HUES64 (cell line): ENCODE data around the gene ROR1.
A peak's percentile ranks its signal among the peaks of the same experiment; 100 is the strongest.

Experiments used
- H3K27ac ChIP-seq: 2 replicates; pipeline ENCODE4 v1.7.0; 2013; ENCODE audit warnings: low read depth, low read length, inconsistent platforms
- H3K27me3 ChIP-seq: 2 replicates; pipeline ENCODE4 v1.6.1; 2013; ENCODE audit warnings: mild to moderate bottlenecking, low read length; ENCODE audit not compliant: insufficient read depth
- H3K36me3 ChIP-seq: 2 replicates; pipeline ENCODE4 v1.6.1; 2013; ENCODE audit warnings: mild to moderate bottlenecking, low read length; ENCODE audit not compliant: insufficient read depth
- H3K4me1 ChIP-seq: 2 replicates; pipeline ENCODE4 v1.6.1; 2013; ENCODE audit warnings: mild to moderate bottlenecking, low read length, moderate library complexity; ENCODE audit not compliant: insufficient read depth
- H3K4me3 ChIP-seq: 2 replicates; pipeline ENCODE4 v1.5.1; 2013; ENCODE audit warnings: mild to moderate bottlenecking, low read length, moderate library complexity
- H3K9ac ChIP-seq: 2 replicates; pipeline ENCODE4 v1.6.1; 2013; ENCODE audit warnings: mild to moderate bottlenecking, low read depth, low read length
- H3K9me3 ChIP-seq: 2 replicates; pipeline ENCODE4 v1.6.1; 2013; ENCODE audit warnings: low read depth, low read length; ENCODE audit not compliant: insufficient read depth
- WGBS: fragments of 150-250, 120-280 bp; methylation state at CpG from one replicate; pipeline ENCODE4 v1.1.7; 2013; ENCODE audit warnings: missing lambda C conversion rate; 5-methylcytosine and 5-hydroxymethylcytosine counted together

The ROR1 gene

DNA sequence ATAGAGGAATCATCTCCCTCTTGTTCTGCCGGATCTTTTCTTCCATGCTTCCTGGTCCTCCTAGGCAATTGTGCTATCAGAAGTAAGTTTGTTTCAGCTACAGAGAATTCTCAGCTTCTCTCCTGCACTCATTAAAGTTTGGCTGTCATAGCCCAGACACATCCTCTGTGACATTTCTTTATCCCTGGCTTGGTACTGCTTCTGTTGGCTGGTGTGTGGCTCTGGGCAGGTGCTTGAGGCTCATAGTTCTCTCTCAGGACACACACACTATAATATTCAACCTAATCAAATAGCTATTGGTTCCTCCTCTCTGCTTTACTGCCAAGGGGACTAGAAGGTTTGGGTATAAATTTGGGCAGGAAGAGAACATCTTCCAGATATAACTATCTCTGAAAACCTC, 172.1 kb downstream of the ROR1 start:
- 94% methylated on average over 1 of the region's 1 CpG for WGBS
- no peak overlapping the region for H3K27ac ChIP-seq
- H3K9me3 ChIP-seq: no peaks in the 10 kb centered on the region
- no peak overlapping the region for H3K9ac ChIP-seq
- peaks cover 39% of the 10 kb centered on the region for H3K4me1 ChIP-seq
- H3K36me3 ChIP-seq: no peaks in the 10 kb centered on the region
- H3K4me3 ChIP-seq: no peak overlapping the region
- no peaks in the 10 kb centered on the region for H3K27me3 ChIP-seq

DNA sequence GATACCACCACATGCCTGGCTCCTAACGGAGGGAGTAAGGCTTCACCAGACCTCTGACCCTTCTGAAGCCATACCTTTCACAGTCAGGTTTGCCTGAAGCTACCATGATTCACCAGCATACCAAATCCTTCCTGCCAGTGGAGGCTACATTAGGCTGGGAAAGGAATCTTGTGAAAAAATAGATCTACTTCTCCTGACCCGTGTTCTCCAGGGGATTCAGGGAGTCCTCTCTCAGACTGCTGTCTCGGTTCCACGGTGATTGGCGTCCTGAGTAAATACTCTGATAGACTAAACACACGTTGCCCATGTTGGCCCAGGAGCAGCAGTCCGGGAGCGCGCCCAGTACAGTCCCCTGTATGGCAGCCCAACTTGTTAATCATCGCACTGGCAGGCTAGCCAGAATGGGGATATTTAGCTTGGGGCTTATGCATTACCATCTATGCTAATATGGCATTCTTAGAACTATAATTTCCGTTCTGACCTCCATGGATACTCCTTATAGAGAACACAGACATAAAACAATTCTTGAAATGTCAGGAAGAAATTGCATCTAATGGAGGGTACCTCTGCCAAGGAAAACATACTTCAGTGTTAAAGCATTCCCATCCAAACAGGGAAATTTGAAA, 173.2 kb downstream of the ROR1 start:
- no peaks in the 10 kb centered on the region for H3K9me3 ChIP-seq
- 93% methylated on average over 11 of the region's 11 CpGs for WGBS
- H3K36me3 ChIP-seq: no peaks in the 10 kb centered on the region
- no peak overlapping the region for H3K4me3 ChIP-seq
- H3K27ac ChIP-seq: no peak overlapping the region
- no peak overlapping the region for H3K9ac ChIP-seq
- peaks cover 43% of the 10 kb centered on the region for H3K4me1 ChIP-seq
- no peaks in the 10 kb centered on the region for H3K27me3 ChIP-seq

DNA sequence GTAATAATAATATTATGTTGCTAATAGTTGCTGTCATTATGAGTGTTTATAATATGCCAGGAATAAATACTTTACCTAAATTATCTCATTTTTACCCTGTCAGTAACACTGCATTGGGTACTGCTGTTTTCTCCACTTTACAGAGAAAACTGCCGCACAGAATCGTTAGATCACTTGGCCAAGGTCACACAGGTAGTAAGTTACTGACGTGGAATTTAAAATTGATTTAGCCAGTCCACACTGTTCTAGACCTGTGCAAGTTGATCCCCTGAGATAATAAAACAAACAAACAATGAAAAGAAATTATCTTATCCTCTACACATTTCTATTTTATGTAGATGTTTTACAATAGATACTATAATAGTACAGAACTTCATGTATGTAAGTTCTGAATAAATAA, 174.1 kb downstream of the ROR1 start:
- WGBS: 92% methylated on average over 3 of the region's 3 CpGs
- no peaks in the 10 kb centered on the region for H3K9me3 ChIP-seq
- no peak overlapping the region for H3K27ac ChIP-seq
- no peak overlapping the region for H3K9ac ChIP-seq
- no peaks in the 10 kb centered on the region for H3K36me3 ChIP-seq
- H3K27me3 ChIP-seq: no peaks in the 10 kb centered on the region
- H3K4me3 ChIP-seq: no peak overlapping the region
- H3K4me1 ChIP-seq: peaks cover 43% of the 10 kb centered on the region

DNA sequence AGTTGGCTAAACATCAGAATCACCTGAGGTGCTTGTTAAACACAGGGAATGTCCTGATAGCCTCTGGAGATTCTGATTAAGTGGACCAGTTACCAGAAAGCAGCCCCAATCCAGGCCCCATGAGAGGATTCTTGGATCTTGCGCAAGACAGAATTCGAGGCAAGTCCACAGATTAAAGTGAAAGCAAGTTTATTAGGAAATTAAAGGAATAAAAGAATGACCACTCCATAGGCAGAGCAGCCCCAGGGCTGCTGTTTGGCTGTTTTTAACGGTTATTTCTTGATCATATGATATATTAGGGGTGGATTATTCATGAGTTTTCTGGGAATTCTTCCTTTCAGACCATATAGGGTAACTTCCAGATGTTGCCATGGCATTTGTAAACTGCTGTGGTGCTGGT, 176.2 kb downstream of the ROR1 start:
- Histone ChIP-seq H3K9ac (no peak overlapping the region), H3K4me3 (no peak overlapping the region), H3K27ac (0 out of 2 replicates have a peak overlapping the region, but pooled peaks have one; percentile 1), H3K4me1 (peaks cover 26% of the 10 kb centered on the region), H3K9me3 (peaks cover 15% of the 10 kb centered on the region; the same call in 1 of the 2 replicates), H3K27me3 (no peaks in the 10 kb centered on the region), H3K36me3 (no peaks in the 10 kb centered on the region)
- 91% methylated on average over 3 of the region's 3 CpGs for WGBS

DNA sequence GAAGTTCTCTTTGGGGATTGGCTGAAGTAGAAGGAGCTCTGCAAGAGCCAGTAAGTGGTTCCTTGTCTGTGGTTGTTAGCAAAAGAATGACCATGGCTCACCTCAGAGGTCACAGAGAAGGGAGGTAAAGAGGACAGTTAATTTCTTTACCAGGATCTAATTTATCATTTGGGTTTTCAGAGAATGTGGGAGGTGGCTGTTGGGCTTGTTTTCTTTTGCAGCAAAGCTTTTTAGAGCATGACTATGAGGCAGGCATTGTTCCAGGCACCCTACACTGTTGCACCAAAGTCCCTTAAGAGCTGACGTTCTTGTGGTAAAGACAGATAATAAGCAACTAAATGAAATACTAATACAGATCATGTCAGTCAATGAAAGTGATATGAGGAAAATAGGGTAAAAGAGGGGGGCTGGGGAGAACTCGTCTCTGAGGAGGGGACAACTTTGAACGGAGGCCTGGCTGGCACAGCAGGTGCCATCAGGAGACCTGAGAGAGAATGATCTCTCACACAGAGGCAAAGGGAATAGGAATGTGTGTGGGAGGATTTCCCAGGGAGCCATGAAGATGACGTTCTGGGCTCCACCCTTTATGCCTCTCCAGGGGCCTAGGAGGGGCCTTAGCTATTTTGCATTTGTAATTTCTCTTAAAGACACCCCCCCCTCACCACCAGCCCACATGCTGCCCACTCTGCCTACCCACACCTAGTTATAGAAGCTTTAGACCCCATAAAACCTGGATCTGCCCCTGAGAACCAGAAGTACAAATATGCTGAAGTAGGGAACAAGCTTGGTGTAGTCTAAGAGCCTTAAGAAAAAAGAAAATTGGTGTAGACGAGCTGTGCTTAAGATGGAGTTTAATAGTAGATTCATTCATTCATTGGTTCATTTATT, 177.5 kb downstream of the ROR1 start:
- Histone ChIP-seq H3K27me3 (no peaks in the 10 kb centered on the region), H3K9ac (no peak overlapping the region), H3K4me3 (no peak overlapping the region; the same call in 1 of the 2 replicates), H3K9me3 (peaks cover 15% of the 10 kb centered on the region; the same call in 1 of the 2 replicates), H3K36me3 (no peaks in the 10 kb centered on the region), H3K27ac (peak overlapping the region; percentile 75), H3K4me1 (peaks cover 26% of the 10 kb centered on the region)
- 53% methylated on average over 5 of the region's 5 CpGs for WGBS

DNA sequence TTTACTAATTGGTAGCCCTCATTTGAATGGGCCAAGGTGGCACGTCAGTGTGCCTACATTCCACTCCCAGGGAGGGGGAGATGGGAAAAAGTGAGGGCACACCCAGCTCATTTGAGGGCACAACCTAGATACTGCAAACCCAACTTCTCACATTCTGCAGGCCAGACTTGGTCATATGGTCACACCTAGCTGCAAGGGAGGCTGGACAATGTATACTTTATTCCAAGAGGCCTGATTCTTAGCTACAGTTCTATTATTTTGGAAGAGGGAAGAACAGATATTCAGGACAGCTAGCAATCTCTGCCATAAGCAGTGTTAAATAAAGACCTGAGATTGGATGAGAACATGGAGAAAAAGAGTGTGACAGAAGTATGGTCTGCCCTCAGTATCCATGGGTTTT, 180.4 kb downstream of the ROR1 start:
- no peak overlapping the region for H3K27ac ChIP-seq
- no peak overlapping the region for H3K9ac ChIP-seq
- no peaks in the 10 kb centered on the region for H3K36me3 ChIP-seq
- H3K4me3 ChIP-seq: no peak overlapping the region
- no peaks in the 10 kb centered on the region for H3K27me3 ChIP-seq
- 89% methylated on average over 1 of the region's 1 CpG for WGBS
- H3K9me3 ChIP-seq: peaks cover 15% of the 10 kb centered on the region; the same call in 1 of the 2 replicates
- peaks cover 22% of the 10 kb centered on the region for H3K4me1 ChIP-seq

DNA sequence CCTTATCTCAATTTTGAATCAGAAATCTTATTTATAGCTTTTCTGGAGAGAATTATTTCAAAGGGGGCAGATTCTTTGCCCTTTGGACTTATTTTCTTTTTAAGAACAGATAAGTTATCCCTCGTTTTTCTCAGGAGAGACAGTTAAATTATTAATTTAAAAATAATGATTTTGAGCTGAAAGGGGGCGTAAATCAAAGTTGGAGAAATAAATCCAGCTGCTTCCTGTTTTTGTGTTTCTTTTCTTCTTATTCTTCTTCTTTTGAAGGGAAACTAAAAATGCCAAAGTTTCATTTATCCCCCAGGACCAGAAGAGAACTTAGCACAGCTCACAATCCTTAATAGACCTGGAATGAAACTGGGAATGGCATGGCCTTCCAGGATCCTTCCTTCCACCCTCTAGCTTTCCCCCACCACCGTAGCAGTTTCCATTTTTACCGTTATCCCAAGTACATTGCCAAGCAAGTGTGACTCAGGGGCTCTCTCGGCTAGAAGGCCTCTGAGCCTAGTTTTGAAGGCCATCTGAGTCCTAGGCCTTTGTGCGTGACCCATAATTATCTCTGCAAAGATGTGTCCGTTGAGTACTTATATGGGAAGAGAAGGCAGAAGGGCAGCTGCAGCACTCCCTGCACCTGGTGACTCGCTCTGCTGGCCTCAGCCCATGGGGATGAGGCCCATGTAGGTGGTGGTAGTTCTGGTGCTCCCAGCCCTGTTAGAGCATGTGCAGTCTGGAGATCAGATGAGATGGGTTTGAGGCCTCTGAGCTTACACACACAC, 181.7 kb downstream of the ROR1 start:
- 91% methylated on average over 6 of the region's 8 CpGs for WGBS
- Histone ChIP-seq H3K4me3 (no peak overlapping the region), H3K36me3 (no peaks in the 10 kb centered on the region), H3K27me3 (no peaks in the 10 kb centered on the region), H3K9me3 (peaks cover 15% of the 10 kb centered on the region; the same call in 1 of the 2 replicates), H3K4me1 (peaks cover 11% of the 10 kb centered on the region; the same call in 1 of the 2 replicates), H3K27ac (no peak overlapping the region), H3K9ac (no peak overlapping the region)

DNA sequence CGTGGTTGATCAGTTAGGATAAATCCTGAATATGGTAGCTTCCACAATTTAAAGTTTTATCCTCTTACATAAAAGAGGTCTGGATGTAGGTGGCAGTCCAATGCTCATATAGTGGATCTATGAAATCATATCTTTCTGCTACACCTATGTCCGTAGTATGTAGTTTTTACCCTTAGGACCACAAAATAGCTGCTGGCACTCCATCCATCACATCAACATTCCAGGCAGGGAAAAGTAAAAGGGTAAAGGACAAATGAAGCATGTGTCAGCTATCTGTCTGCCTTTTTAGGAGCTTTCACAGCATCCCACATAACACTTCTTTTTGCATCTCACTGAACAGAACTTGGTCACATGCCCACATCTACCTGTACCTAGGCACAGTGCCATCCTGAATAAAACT, 184.7 kb downstream of the ROR1 start:
- WGBS: 89% methylated on average over 2 of the region's 2 CpGs
- H3K4me1 ChIP-seq: peaks cover 3% of the 10 kb centered on the region; the same call in 1 of the 2 replicates
- no peaks in the 10 kb centered on the region for H3K36me3 ChIP-seq
- H3K9me3 ChIP-seq: peaks cover 11% of the 10 kb centered on the region; the same call in 1 of the 2 replicates
- no peaks in the 10 kb centered on the region for H3K27me3 ChIP-seq
- no peak overlapping the region for H3K27ac ChIP-seq
- H3K4me3 ChIP-seq: no peak overlapping the region
- no peak overlapping the region for H3K9ac ChIP-seq

DNA sequence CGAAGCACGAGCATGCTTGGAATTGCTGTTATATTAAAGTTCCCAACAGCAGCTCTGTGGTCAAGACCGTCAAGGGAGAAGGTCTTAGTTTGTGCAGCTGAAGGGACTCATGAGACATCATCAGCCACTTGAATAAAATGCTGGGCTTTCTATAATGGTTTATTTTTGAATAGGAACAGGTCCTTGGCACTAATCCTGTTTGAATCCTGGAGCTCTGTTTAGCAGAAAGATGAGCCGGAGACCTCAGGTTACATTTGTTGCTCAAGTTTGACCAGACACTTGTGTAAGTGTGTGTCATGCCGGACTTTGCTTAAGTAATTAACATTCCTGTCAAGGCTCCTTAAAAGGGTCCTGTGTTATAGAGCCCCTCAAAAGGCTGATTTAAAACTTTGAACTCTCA, 186.5 kb downstream of the ROR1 start:
- no peaks in the 10 kb centered on the region for H3K36me3 ChIP-seq
- no peak overlapping the region for H3K9ac ChIP-seq
- WGBS: 90% methylated on average over 5 of the region's 5 CpGs
- no peaks in the 10 kb centered on the region for H3K27me3 ChIP-seq
- H3K4me3 ChIP-seq: no peak overlapping the region
- no peak overlapping the region for H3K27ac ChIP-seq
- H3K9me3 ChIP-seq: no peaks in the 10 kb centered on the region
- peaks cover 3% of the 10 kb centered on the region; the same call in 1 of the 2 replicates for H3K4me1 ChIP-seq

DNA sequence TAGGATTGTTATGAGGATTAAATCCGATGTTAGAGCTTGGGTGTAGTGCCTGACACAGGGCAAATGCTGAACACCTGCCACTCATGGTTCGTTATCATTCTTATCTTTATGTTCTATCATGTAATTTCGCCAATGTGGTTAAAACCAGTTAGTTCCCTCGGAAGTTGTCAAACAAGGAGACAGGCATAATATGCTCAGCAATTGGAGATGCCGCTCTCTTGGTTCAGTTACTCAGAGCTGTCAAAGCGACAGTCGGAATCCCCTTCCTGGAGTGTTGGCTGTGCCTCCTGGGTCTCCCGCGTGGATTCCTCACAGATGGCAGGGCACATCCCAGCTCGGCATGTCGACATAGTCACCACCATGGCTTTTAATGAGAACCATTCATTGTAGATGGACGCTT, 192.2 kb downstream of the ROR1 start:
- H3K4me3 ChIP-seq: no peak overlapping the region
- WGBS: 90% methylated on average over 12 of the region's 12 CpGs
- no peak overlapping the region for H3K27ac ChIP-seq
- no peaks in the 10 kb centered on the region for H3K9me3 ChIP-seq
- H3K36me3 ChIP-seq: no peaks in the 10 kb centered on the region
- H3K27me3 ChIP-seq: no peaks in the 10 kb centered on the region
- H3K9ac ChIP-seq: no peak overlapping the region
- peaks cover 13% of the 10 kb centered on the region; the same call in 1 of the 2 replicates for H3K4me1 ChIP-seq

DNA sequence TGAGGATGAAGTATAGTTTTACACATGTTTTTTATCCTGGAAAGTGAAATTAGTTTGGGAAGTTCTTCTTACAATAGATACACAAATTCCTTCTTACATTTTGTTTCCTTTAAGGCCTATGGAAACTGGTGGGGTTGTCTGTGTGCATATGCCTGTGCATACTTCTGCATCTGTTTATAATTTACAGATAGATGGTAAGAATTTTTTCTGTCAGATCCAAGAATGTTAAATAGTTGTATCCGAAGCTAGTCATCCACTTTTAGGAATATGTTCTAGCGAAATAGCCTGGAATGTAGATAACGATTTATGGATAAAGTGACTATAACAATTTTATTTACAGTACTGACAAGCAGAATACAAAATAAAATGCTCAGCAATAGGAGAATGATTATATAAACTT, 194.1 kb downstream of the ROR1 start:
- H3K36me3 ChIP-seq: no peaks in the 10 kb centered on the region
- H3K4me1 ChIP-seq: peaks cover 13% of the 10 kb centered on the region; the same call in 1 of the 2 replicates
- no peak overlapping the region for H3K27ac ChIP-seq
- 100% methylated on average over 1 of the region's 3 CpGs for WGBS
- H3K9ac ChIP-seq: no peak overlapping the region
- no peaks in the 10 kb centered on the region for H3K27me3 ChIP-seq
- H3K4me3 ChIP-seq: no peak overlapping the region
- no peaks in the 10 kb centered on the region for H3K9me3 ChIP-seq
